Activated CD8-positive, alpha-beta memory T cell treated with anti-CD3 and anti-CD28 coated beads, Interleukin-2, amount 50 U/mL, for 1 hour (primary cell): ENCODE results near the gene JDP2.

Experiments
- DNase-seq: peaks from one replicate; pipeline ENCODE4 v3.0.0-alpha.2; 2020; ENCODE audit errors: extremely low read depth

The JDP2 gene

GRCh38 chr14:75437201-75438143 is 9.7 kb downstream of the JDP2 start:
- DNase-seq = no peak

- DNase-seq = no peak
Measured at GRCh38 chr14:75438486-75439080, 10.8 kb downstream of the JDP2 start.

- DNase-seq = no peak
Measured at GRCh38 chr14:75439989-75440388, 12.2 kb downstream of the JDP2 start.

- DNase-seq = no peak
Measured at GRCh38 chr14:75440733-75441477, 13.1 kb downstream of the JDP2 start.

GRCh38 chr14:75441728-75442127 is 13.9 kb downstream of the JDP2 start:
- DNase-seq = no peak

GRCh38 chr14:75442166-75442565 is 14.3 kb downstream of the JDP2 start:
- DNase-seq = no peak

- DNase-seq = no peak
Measured at GRCh38 chr14:75442642-75443041, 14.8 kb downstream of the JDP2 start.

- no peak for DNase-seq
Measured at GRCh38 chr14:75443203-75443969, 15.6 kb downstream of the JDP2 start.

- DNase-seq = no peak
Measured at GRCh38 chr14:75445236-75445635, 17.4 kb downstream of the JDP2 start.

- DNase-seq = no peak
Measured at GRCh38 chr14:75445963-75446362, 18.1 kb downstream of the JDP2 start.

- DNase-seq = no peak
Measured at GRCh38 chr14:75446447-75446846, 18.6 kb downstream of the JDP2 start.

- no peak for DNase-seq
Measured at GRCh38 chr14:75448209-75448608, 20.4 kb downstream of the JDP2 start.

- DNase-seq = no peak
Measured at GRCh38 chr14:75449036-75449435, 21.2 kb downstream of the JDP2 start.

GRCh38 chr14:75449696-75450095 is 21.9 kb downstream of the JDP2 start:
- no peak for DNase-seq

GRCh38 chr14:75450381-75451276 is 22.8 kb downstream of the JDP2 start:
- no peak for DNase-seq

GRCh38 chr14:75452324-75452723 is 24.5 kb downstream of the JDP2 start:
- no peak for DNase-seq

- no peak for DNase-seq
Measured at GRCh38 chr14:75452900-75453816, 25.3 kb downstream of the JDP2 start.

GRCh38 chr14:75453817-75454434 is 26.1 kb downstream of the JDP2 start:
- no peak for DNase-seq

- no peak for DNase-seq
Measured at GRCh38 chr14:75454963-75455546, 27.2 kb downstream of the JDP2 start.
